ENCODE results near the gene CLGN. TPM values are rescaled to one million over a fixed set of nuclear protein-coding genes. Genes with fewer than 3 reads are reported as not detected.

Gene CLGN
- total and polyA plus RNA-seq, 2 of the 13 experiments (the other 11 are each of a cell fraction or from before 2014, with no cell fraction given): 7.2 to 17.0 TPM

GRCh38 chr4:140359562-140360427 lies 67.7 kb downstream of the CLGN start (continued):
- TF ChIP-seq TCF7L2 (IDR thresholded peaks at IDR 0.05; ENCODE audit: low read depth, low read length) (no peak), ZNF510 (CRISPR knock-in tag; IDR thresholded peaks at IDR 0.05; ENCODE audit: low read depth) (no peak), MBD4 (IDR thresholded peaks at IDR 0.05; ENCODE audit: borderline replicate concordance, low read length) (no peak), ZNF292 (CRISPR knock-in tag; IDR thresholded peaks at IDR 0.05; ENCODE audit: borderline replicate concordance, low read depth) (no peak), TP53 (CRISPR knock-in tag; conservative IDR thresholded peaks at IDR 0.05) (no peak), ZNF101 (CRISPR knock-in tag; IDR thresholded peaks at IDR 0.05; ENCODE audit: borderline replicate concordance, low read depth) (no peak), ZKSCAN5 (CRISPR knock-in tag; IDR thresholded peaks at IDR 0.05) (no peak), KIAA2018 (CRISPR knock-in tag; IDR thresholded peaks at IDR 0.05; ENCODE audit: borderline replicate concordance) (no peak), MYC (CRISPR knock-in tag; IDR thresholded peaks at IDR 0.05; ENCODE audit: borderline replicate concordance) (no peak), XRCC5 (optimal IDR thresholded peaks at IDR 0.05; ENCODE audit: low read length) (peak; percentile 8), MXD4 (CRISPR knock-in tag; IDR thresholded peaks at IDR 0.05) (no peak), ARID5B (CRISPR knock-in tag; IDR thresholded peaks at IDR 0.05) (peak; percentile 36; the same call in 1 of the 2 replicates), ZNF24 (IDR thresholded peaks at IDR 0.05) (no peak), ZFP91 (CRISPR knock-in tag; IDR thresholded peaks at IDR 0.05; ENCODE audit: borderline replicate concordance) (no peak), KDM5A (IDR thresholded peaks at IDR 0.05; ENCODE audit: borderline replicate concordance, low read length) (peak; percentile 38; the same call in 1 of the 2 replicates)
